GM18526 (cell line): ENCODE data around the gene SULT1C4.

Experiments
- POLR2A ChIP-seq: IDR thresholded peaks from 3 replicates; pipeline ENCODE4 v1.6.1; 2011; ENCODE audit not compliant: insufficient read length; ENCODE audit errors: extremely low read depth

The SULT1C4 gene

DNA sequence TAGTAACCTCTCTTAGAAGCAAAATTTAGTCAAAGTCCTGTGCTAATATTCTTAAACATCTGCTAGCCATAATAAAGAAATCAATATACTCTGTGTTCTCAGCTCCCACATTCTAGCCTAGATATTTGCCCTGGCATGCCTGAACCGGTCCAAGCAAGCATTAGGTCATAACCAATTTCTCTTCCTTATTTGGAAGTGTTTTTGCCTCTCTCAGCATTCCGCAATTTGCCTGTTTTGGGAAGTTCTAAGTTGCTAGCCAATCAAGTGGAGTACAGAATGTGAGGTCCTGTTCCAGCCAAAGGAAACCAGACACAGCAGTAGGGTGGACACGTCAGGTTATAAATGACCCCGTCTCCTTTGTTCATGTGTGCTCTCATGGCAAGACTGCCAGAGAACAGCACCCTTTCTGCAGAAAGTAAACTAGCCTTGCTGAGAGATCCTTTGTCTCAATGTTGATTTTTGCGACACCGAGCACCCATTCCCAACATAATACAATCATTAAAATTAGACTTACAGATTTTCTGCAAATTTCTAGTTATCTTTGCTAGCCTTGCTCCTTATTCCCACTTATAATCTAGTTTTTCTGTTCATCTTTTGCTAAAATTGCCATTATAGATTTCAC, 13.0 kb upstream of the SULT1C4 start:
- no peak for TF ChIP-seq POLR2A

DNA sequence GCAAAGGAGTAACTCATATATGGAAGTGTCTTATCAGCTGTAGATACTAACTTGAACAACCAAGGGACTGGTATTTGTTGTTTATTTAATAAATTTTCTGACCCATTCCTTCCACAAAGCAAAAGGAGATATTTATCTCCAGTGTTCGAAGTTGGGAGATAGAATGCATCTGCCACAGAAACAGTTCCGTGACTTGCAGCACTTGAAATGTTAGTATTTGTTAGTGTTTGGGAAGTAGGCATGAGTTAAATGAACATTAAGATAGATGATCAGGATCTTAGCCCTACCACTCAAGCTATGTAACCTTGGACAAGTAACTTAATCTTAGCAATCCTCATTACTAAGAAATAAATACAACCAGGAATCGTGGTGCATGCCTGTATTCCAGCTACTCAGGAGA, 12.1 kb upstream of the SULT1C4 start:
- no peak for TF ChIP-seq POLR2A

DNA sequence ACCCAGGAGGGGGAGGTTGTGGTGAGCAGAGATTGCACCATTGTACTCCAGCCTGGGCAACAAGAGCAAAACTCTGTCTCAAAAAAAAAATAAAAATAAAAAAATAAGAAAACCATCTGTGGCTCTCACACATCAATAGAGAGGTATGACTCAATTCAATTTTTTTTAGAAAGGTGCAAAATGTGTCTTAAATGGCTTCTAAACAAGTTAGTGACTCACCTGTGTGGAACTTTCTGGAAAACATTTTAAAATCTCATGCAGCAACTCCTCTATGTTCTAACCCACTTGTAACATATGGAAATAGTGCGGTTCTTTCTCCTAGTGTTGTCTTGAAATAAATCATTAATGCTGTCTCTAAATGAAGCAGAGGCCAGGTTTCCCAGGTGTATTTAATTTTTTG, 10.7 kb upstream of the SULT1C4 start:
- TF ChIP-seq POLR2A, result no peak

DNA sequence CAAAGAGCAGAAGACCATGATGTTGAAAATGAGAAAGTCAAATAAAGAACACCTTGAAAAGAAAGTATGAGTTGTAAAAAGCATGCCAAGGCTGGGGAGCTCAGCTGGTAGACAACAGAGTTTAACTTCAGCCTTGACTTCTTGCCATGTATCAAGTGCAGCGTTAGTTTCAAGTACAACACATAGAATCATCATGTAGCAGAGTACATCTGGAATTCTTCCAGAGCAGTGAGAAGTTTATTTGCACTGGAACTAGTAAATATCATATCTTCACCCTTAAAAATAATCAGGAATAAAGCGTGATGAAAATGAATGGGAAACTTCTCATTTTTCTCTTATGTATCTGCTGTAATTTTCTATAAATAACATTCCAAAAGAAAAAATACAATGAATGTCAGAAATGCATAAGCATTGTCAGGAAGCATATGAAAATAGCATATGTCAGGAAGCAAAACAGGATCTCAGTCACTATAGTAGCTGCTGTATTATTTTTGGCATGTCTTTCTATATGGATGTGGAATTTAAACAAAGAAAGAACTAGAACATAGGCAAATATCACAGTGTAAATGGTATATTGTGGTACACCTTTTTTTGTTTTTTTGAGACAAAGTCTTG, 10.1 kb upstream of the SULT1C4 start:
- TF ChIP-seq POLR2A, result no peak

DNA sequence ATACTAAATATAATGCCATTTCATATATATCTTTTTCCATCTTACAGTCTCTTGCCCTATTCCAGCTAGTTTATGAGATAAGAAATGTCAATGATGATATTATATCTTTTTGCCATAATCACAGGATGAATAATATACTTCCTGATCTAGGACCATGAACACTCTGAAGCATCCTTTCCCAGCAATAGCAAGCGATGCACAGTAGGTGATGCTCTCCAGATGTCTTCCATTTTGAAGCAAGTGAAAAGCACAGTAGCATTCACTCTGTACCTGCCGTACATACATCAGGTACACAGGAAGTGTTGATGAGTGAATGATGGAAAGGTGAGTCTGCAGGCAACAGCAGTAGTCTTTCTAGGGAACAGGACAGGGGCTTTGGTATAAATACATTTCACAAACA, 8.6 kb upstream of the SULT1C4 start:
- no peak for TF ChIP-seq POLR2A

DNA sequence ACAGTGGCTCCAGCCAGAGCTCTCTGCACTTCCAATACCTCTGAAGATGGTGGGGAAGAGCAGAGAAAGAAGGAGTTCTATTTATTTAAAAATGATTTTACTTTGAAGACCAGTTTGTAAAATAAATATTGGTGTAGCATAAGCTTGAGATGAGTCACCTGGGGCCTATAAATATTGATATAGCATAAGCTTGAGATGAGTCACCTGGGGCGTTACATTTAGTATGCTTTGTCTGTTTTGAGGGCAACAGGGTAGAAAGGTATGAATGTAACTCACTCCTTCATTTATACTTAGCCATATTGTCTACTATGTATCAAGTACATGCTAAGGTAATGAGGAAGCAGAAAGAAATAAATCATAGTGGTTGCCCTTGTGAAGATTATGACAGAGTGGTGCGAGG, 7.7 kb upstream of the SULT1C4 start:
- TF ChIP-seq POLR2A, result no peak

DNA sequence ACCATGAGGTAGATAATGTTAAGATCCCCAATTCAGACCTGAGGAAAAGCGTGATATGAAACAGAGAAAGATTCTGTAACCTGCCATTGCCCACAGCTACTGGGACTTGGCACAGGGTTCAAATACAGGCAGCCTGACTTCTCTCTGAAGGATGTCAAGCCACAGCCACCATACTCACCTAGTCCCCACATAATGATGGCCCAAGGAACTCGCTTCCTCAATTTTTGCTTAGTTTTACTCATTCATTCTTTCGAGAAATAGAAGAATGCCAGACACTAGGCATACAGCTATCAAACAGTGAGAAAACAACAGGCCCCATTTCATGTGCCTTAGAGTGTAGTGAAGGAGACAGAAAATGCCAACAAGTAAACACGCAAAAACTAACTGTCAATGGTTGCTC, 980 bp upstream of the SULT1C4 start:
- no peak for TF ChIP-seq POLR2A

DNA sequence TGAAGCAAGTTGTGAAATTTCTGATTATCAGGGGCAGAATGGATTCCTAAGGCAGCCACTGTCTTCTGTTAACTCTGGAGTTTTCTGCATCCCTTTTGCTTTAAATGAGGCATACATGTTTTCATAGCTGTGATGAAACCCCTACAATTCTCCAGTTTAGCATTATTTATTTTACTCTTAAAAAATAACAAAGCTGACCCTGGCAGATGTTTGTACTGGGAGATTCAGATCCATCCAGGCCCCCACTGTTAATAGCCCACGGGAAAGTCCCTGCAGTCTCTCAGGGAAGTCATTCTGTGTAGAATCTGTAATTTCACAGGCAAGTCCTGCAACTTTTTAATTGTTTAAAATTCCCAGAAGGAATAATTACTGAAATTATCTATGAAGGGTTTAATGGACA, 353 bp upstream of the SULT1C4 start:
- TF ChIP-seq POLR2A, result no peak

DNA sequence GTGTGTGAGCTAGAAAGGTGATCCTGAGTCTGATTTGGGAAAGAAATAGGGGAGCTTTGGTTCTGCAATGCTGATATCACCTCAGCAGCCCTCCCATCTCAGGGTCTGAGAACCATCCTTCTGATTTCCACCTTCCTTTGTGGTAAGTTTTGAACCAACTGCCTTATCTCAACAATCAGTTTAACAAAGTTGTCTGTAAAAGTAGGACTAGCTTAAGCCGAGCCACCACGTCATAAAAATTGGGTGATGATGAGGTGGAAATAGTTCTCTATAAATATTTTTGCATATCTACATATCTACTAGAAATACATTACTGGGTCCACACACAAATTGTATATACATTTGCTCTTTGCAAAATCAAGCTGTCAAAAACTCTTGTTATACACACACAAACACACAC, 1.1 kb downstream of the SULT1C4 start:
- no peak for TF ChIP-seq POLR2A

DNA sequence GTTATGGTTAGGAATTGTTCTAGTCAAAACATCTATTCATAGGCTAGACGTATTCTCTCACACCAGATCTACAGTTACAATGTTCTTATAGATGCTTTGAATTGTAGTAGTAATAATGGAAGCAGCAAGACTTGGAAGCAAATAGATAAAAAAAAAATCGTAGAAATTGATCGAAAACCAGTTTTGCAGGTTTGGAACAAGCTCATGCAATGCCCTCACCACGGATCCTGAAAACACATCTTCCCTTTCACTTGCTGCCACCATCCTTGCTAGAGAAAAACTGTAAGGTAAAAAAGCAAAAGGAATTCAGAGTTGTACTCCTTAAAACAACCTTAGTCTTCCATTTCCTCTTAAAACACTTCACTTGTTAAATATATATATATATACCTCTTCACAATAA, 4.4 kb downstream of the SULT1C4 start:
- no peak for TF ChIP-seq POLR2A

DNA sequence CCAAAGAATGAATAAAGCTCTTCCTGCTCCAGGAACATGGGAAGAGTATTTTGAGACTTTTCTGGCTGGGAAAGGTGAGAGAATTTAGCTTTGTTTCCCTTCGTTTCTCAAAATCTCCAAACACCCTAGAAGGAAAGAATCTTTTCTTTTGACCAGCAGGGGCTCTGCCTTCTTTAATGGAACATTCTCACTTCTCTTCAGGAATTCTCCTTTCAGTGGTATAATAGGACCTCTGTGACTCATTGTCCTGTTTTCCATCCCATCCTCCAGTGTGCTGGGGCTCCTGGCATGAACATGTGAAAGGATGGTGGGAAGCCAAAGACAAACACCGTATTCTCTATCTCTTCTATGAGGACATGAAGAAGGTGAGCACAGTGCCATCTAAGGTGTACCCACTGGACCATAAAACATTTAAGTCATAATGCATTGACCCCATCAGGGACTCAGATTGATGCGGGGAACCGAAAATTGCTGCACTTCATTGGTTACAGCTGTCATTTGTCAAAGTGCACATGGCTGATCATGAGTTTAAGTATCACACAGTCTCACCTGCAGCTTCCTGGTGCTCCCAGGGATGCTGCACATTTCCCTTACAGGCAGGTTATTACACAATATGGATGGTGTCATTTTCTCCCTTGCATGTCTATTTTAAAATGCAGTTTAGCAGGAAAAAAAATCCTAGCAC, 5.5 kb downstream of the SULT1C4 start:
- no peak for TF ChIP-seq POLR2A

DNA sequence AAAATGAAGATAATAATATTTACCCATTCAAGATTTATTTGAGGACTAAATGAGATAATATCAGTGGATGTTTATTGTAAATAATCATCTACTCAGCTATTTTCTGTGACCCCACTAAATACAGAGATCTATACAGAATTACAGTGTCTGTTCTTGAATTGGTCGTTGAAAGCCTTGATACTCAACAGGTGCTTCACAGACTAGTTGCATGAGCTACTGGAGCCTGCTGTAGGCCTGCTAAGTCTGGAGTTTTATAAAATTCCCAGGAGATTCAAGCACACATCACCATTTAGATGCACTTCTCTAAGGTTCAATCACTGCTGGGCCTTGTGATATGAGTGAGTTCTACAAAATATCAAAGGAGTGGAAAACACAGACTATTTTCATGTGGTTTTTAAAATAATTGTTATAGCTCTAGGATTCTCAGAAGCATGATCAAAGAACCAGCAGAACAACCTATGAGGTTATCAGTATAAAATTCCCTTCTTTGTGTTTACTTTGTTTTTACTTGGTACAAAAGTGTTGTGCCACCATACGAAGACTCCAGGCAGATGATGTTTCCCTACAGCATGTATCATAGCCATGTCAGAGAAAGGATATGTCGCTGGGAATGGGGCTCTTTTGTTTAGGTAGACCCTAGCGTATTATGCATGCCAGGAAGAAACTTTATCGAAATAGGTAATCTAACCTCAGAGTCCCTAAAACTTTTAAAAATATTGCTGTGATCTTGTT, 7.1 kb downstream of the SULT1C4 start:
- TF ChIP-seq POLR2A, result no peak

DNA sequence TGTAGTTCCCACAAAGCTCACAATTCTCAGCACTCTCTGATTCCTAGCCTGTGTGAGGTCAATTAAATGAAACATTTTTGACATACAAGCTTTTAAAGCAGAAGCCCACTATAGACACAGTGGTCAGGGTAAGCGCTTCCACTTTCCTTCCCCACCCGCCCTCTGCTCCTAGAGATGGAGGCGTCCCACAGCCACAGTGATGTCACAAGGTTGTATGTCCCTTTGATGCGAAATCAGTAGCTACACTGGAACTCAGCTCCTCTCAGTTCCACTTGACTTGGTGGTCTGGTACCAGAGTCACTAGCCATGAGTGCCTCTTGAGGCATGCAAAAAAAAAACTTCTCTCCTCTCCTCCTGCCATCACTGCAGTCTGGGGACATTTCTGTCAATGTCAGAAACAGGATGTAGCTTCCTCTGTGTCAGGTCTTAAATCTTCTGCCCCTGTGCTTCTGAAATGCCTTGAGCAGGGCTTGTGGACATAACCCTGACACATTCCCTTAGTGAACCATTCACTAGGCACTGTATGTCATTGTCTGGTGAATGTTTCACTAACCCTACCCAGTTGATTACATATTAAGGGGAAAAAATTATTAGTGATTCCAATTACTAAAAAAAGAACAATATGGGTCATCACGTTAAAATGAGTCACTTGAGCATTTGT, 7.8 kb downstream of the SULT1C4 start:
- TF ChIP-seq POLR2A, result no peak

DNA sequence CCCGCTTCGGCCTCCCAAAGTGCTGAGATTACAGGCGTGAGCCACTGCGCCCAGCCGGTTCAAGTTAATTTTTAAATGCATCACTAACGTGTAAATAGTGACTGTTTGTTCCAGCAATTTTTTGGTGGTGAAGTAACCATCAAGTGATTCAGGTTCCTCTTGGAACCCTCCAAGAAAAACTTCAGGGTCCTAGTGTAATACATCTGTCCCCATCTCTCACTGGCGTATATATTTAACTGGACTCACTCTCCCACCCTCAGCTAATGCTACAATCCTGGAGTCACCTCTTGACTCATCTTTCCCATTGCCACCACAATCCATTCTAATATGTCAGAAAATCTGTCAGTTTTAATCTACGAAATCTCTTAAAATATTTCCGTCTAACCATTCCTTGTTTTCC, 10.3 kb downstream of the SULT1C4 start:
- no peak for TF ChIP-seq POLR2A

DNA sequence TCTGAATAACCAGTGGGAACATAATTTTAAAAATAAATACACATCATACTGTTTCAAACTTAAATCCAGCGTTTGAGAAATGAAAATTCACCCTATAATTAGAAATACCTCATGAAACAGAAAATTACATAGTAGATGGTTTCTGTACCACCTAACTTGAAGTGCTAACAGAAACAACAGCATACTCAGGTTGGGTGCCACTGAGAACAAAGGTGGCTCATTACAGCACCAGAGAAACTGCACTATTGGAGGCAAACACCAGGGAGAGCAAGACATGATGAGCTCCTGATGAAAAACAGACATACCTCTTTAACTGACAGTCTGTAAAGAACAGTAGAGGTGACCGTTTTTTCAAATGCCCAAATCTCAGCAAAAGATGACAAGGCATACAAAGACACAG, 12.6 kb downstream of the SULT1C4 start:
- no peak for TF ChIP-seq POLR2A

DNA sequence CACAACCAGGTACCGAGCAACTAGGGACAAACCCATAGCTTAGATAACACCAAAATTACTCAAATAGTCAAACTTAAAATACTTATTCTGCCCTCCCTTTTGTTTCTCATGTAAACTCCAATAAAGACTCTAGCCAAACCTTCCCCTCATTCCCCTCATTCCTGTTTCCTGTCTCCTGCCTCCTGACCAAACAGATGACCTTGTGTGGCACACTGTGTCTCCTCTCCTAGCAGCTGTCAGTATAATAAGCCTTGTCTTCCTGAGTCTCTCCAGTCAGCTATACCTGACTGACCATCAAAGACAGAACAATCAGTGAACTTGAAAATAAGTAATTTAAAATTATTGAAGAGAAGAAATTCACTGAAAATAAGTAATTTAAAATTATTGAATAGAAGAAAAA, 14.3 kb downstream of the SULT1C4 start:
- TF ChIP-seq POLR2A, result no peak

DNA sequence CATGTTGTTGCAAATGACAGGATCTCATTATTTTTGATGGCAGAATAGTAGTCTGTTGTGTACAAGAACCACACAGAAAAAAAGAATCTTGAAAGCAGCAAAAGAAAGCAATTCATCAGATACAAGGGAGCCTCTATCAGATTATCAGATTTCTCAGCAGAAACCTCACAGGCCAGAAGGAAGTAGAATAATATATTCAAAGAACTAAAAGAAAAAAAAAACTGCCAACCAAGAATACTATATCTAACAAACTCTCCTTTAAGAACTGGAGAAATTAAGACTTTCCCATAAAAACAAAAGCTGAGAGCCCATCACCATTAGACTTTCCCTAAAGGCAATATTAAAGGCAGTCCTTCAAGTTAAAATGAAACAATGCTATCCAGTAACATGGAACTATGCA, 15.4 kb downstream of the SULT1C4 start:
- no peak for TF ChIP-seq POLR2A
